Measurements from ENCODE around the gene CACHD1. TPM values are rescaled to one million over a fixed set of nuclear protein-coding genes. Genes with fewer than 3 reads are reported as not detected.

The CACHD1 gene
- total RNA-seq, 3 donors from 2014 or later (not counting 1 experiment from before 2014, with no cell fraction given), result not detected

DNA sequence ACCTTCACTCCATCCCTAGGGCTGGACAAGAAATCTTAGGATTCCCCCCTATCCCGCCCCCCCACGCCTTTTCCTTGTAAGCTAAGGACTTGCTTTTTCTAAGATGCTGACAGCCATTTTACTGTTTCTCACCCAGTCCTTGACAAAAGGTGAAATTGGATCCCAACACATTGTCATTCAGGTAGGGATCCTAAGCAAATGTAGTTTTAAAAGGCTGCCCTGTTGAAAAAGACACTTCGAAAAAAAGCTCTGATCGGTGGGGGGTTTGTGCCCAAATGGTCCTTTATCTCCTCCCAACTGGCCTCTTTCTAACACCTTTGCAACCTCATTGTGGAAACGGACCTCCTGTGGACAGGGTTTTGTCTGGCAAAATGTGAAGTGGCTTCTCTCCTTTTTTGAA is 2.9 kb downstream of the CACHD1 start:
- WGBS (ENCODE audit: insufficient coverage), result 75% methylated on average over 5 of the region's 5 CpGs
- no peak overlapping the region for H3K4me3 ChIP-seq (ENCODE audit: low read length)
- H3K27ac ChIP-seq (ENCODE audit: low read length), result no peak overlapping the region
- Mint-ChIP-seq H3K27me3 (ENCODE audit: low read depth in 2 of 2) (peaks cover 47 to 50% of the 10 kb centered on the region in 2 donors), H3K4me1 (peaks cover 10 to 12% of the 10 kb centered on the region in 2 donors), H3K27ac (no peak overlapping the region), H3K9me3 (no peaks in the 10 kb centered on the region), H3K36me3 (no peaks in the 10 kb centered on the region), H3K4me3 (no peak overlapping the region)
- intact Hi-C loops (cut with micrococcal nuclease), result no loop called here
- H3K4me1 ChIP-seq (ENCODE audit: control insufficient read depth, insufficient read depth, low read length), result peaks cover 14% of the 10 kb centered on the region
- no peaks in the 10 kb centered on the region for H3K36me3 ChIP-seq (ENCODE audit: control insufficient read depth, insufficient read depth, low read length)
- TF ChIP-seq, protein P1, sequence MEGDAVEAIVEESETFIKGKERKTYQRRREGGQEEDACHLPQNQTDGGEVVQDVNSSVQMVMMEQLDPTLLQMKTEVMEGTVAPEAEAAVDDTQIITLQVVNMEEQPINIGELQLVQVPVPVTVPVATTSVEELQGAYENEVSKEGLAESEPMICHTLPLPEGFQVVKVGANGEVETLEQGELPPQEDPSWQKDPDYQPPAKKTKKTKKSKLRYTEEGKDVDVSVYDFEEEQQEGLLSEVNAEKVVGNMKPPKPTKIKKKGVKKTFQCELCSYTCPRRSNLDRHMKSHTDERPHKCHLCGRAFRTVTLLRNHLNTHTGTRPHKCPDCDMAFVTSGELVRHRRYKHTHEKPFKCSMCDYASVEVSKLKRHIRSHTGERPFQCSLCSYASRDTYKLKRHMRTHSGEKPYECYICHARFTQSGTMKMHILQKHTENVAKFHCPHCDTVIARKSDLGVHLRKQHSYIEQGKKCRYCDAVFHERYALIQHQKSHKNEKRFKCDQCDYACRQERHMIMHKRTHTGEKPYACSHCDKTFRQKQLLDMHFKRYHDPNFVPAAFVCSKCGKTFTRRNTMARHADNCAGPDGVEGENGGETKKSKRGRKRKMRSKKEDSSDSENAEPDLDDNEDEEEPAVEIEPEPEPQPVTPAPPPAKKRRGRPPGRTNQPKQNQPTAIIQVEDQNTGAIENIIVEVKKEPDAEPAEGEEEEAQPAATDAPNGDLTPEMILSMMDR (IDR thresholded peaks at IDR 0.05), result no peak
- H3K9me3 ChIP-seq (ENCODE audit: control insufficient read depth, insufficient read depth, low read length), result no peaks in the 10 kb centered on the region
- peaks cover 21% of the 10 kb centered on the region for H3K27me3 ChIP-seq (ENCODE audit: control insufficient read depth, insufficient read depth, low read length)
- no peak for ATAC-seq
- DNase-seq, result no peak

DNA sequence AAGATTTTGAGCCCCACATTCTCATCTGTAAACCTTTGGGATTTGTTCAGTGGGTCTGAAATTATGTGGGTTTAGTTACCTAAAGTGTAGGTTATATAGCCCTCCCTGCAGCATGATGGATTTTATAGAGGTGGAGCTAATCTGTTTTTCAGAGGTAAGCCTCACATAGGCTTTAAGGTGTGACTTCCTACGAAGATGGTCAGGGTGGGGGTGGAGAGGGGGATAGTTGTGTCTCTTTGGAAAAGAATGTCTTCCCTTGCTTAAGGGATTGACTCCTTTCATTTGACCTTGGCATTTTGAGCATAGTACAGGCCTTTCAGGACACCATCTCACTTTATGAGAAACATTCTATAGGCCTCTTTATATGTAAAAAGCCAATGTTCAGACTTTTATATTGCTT is 3.4 kb downstream of the CACHD1 start:
- Mint-ChIP-seq H3K36me3 (no peaks in the 10 kb centered on the region), H3K4me3 (no peak overlapping the region), H3K27me3 (ENCODE audit: low read depth in 2 of 2) (peaks cover 41 to 46% of the 10 kb centered on the region in 2 donors), H3K27ac (no peak overlapping the region), H3K4me1 (peaks cover 10 to 12% of the 10 kb centered on the region in 2 donors), H3K9me3 (no peaks in the 10 kb centered on the region)
- Histone ChIP-seq H3K9me3 (ENCODE audit: control insufficient read depth, insufficient read depth, low read length) (no peaks in the 10 kb centered on the region), H3K4me3 (ENCODE audit: low read length) (no peak overlapping the region), H3K27ac (ENCODE audit: low read length) (no peak overlapping the region), H3K36me3 (ENCODE audit: control insufficient read depth, insufficient read depth, low read length) (no peaks in the 10 kb centered on the region), H3K4me1 (ENCODE audit: control insufficient read depth, insufficient read depth, low read length) (peaks cover 14% of the 10 kb centered on the region), H3K27me3 (ENCODE audit: control insufficient read depth, insufficient read depth, low read length) (peaks cover 21% of the 10 kb centered on the region)
- DNase-seq (no peak), ATAC-seq (no peak)
- TF ChIP-seq, protein P1 (IDR thresholded peaks at IDR 0.05), result no peak
- intact Hi-C loops (cut with micrococcal nuclease), result no loop called here
- WGBS (ENCODE audit: insufficient coverage), result 92% methylated on average over 1 of the region's 1 CpG

DNA sequence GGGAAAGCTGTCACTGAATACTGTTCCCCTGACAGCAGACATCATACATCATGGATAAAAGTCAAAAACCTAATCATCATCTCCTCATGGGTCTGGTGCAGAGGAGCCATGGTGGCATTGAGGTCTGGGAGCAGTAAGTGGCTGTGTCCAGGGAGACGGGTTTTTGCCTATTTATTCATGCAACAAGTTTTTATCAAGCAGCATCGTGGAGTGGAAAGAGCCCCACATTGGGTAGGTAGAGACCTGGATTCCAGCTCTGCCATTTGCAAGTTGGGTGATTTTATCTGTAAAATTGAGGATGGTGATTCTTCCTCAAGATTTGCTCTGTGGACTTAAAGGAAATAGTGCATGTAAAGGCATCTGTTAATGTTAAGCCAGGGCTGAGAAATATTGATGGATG is 4.2 kb downstream of the CACHD1 start:
- Histone ChIP-seq H3K36me3 (ENCODE audit: control insufficient read depth, insufficient read depth, low read length) (no peaks in the 10 kb centered on the region), H3K4me1 (ENCODE audit: control insufficient read depth, insufficient read depth, low read length) (peaks cover 14% of the 10 kb centered on the region), H3K27me3 (ENCODE audit: control insufficient read depth, insufficient read depth, low read length) (peaks cover 16% of the 10 kb centered on the region), H3K4me3 (ENCODE audit: low read length) (no peak overlapping the region), H3K27ac (ENCODE audit: low read length) (no peak overlapping the region), H3K9me3 (ENCODE audit: control insufficient read depth, insufficient read depth, low read length) (no peaks in the 10 kb centered on the region)
- Mint-ChIP-seq H3K27me3 (ENCODE audit: low read depth in 2 of 2) (peaks cover 34 to 39% of the 10 kb centered on the region in 2 donors), H3K36me3 (no peaks in the 10 kb centered on the region), H3K4me3 (no peak overlapping the region), H3K4me1 (peaks cover 10 to 12% of the 10 kb centered on the region in 2 donors), H3K9me3 (no peaks in the 10 kb centered on the region), H3K27ac (no peak overlapping the region)
- no peak for DNase-seq
- 92% methylated on average over 2 of the region's 2 CpGs for WGBS (ENCODE audit: insufficient coverage)
- no peak for ATAC-seq
- TF ChIP-seq, protein P1 (IDR thresholded peaks at IDR 0.05), result no peak
- intact Hi-C loops (cut with micrococcal nuclease), result no loop called here

Measured in natural killer cell (primary cell).